Endometrial microvascular endothelial cells (primary cell): Measurements from ENCODE around the gene HELLS. TPM values are rescaled to one million over a fixed set of nuclear protein-coding genes. Genes with fewer than 3 reads are reported as not detected.
"Not testable (repeated sequence)": the region's sequence is repeated elsewhere in the genome, so short reads cannot be mapped to it uniquely, and the experiment has no call there.

Experiments used
- in situ Hi-C: cut with HindIII; loops from 2 replicates; pipeline ENCODE4 v1.10.0; 2017; ENCODE audit warnings: low sequenced_read_pairs, low pct_unique_long_range_greater_than_20kb; ENCODE audit errors: inconsistent ontology term
- total RNA-seq: library from RNA; depleted of rRNA; stranded (reverse); fragments of >200 nt; gene quantifications from one replicate; pipeline ENCODE4 v1.2.3, GENCODE V29; 2015; ENCODE audit errors: inconsistent ontology term

Gene HELLS
- total RNA-seq, 1 donor from 2014 or later, result 48.4 TPM

- in situ Hi-C loops, result no loop called here
Observed at GRCh38 chr10:94591461-94592205, 46.0 kb downstream of the HELLS start.

- in situ Hi-C loops, result no loop called here
Observed at GRCh38 chr10:94602729-94603515, 57.3 kb downstream of the HELLS start.

- in situ Hi-C loops, result no loop called here
Observed at GRCh38 chr10:94607111-94607510, 61.5 kb downstream of the HELLS start.

- in situ Hi-C loops, result no loop called here
Observed at GRCh38 chr10:94608559-94608958, 63.0 kb downstream of the HELLS start.

GRCh38 chr10:94614558-94614957, 69.0 kb downstream of the HELLS start:
- in situ Hi-C loops, result no loop called here

GRCh38 chr10:94617389-94617944, 71.9 kb downstream of the HELLS start:
- in situ Hi-C loops, result no loop called here

GRCh38 chr10:94622666-94623205, 77.1 kb downstream of the HELLS start:
- in situ Hi-C loops, result no loop called here

- in situ Hi-C loops, result no loop called here
Observed at GRCh38 chr10:94623572-94623971, 78.0 kb downstream of the HELLS start.

GRCh38 chr10:94626476-94626875, 80.9 kb downstream of the HELLS start:
- in situ Hi-C loops, result no loop called here

- in situ Hi-C loops, result no loop called here
Observed at GRCh38 chr10:94627511-94627910, 81.9 kb downstream of the HELLS start.

- in situ Hi-C loops, result no loop called here
Observed at GRCh38 chr10:94630017-94630688, 84.6 kb downstream of the HELLS start.

GRCh38 chr10:94631077-94631875, 85.7 kb downstream of the HELLS start:
- in situ Hi-C loops, result no loop called here

- in situ Hi-C loops, result no loop called here
Observed at GRCh38 chr10:94632954-94633353, 87.4 kb downstream of the HELLS start.

- in situ Hi-C loops, result not testable (repeated sequence)
Observed at GRCh38 chr10:94638097-94638496, 92.5 kb downstream of the HELLS start.

- in situ Hi-C loops, result no loop called here
Observed at GRCh38 chr10:94639902-94640301, 94.3 kb downstream of the HELLS start.

GRCh38 chr10:94640562-94640961, 95.0 kb downstream of the HELLS start:
- in situ Hi-C loops, result no loop called here

- in situ Hi-C loops, result no loop called here
Observed at GRCh38 chr10:94641480-94641879, 95.9 kb downstream of the HELLS start.

- in situ Hi-C loops, result no loop called here
Observed at GRCh38 chr10:94644352-94644751, 98.8 kb downstream of the HELLS start.
